ENCODE data around the gene FOXO1.

DNA sequence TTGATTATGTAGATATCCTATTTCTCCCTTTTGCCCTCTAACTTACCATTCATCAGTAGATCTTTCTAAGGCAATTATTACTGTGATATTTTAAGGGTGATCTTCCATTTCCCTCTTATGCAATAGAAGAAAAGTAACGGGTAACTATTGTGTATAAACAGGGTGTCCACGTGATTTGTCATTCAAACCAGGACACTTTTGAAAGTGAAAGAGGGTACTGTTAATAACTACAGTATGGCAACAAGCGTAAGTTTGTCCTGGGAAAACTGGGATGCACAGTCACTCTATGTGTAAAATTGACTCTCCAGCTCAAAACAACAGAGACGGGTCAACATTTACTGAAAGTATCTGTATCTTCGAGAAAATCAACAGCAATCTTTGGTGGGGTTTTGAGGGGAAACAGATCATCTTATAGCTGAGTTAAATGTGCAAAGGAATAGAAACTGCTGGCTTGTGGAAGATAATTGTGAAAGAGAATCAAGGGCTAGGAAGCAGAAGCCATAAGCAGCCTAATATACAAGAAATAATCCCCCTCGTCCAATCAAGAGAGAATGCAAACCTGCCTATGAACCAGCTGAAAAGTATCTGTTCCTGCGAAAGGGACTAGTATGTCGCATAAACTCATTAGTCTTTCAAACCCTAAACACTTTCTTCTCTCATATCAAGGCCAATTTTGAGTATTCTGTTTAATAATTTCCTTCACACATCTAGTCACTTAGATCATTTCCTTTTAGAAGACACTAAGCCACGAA is 126.7 kb downstream of the FOXO1 start:
- TF ChIP-seq POLR2A (IDR thresholded peaks at IDR 0.05; ENCODE audit: low read length), result no peak
- no peak for TF ChIP-seq GATA1 (IDR thresholded peaks at IDR 0.05; ENCODE audit: low read depth, low read length)
